MCF 10A (cell line): ENCODE data around the gene TM9SF2. TPM values are rescaled to one million over a fixed set of nuclear protein-coding genes. Genes with fewer than 3 reads are reported as not detected.

Source experiments
- BruUV-seq: library from RNA; stranded (reverse); fragments of 400-500 nt; replicated peaks from 2 replicates; lab custom pipeline; 2021; lab: Mats Ljungman, UMichigan
- CTCF ChIA-PET: fragments of 300-600 bp; sonication (Branson Sonifier 250); formaldehyde crosslinking; extraction: SDS; loops from one replicate; lab custom pipeline; 2021; ENCODE audit warnings: antibody characterized with exemption, inconsistent platforms; lab: Yijun Ruan, JAX
- POLR2A ChIA-PET: fragments of 300-600, 350-650 bp; sonication (Branson Sonifier 250); formaldehyde crosslinking; extraction: SDS; loops from one replicate; lab custom pipeline; 2020; ENCODE audit warnings: antibody characterized with exemption, inconsistent platforms; lab: Yijun Ruan, JAX
- DNase-seq: peaks from one replicate; pipeline ENCODE4 v3.0.0-alpha.2; 2018; ENCODE audit not compliant: unreplicated experiment
- H3K27ac Mint-ChIP-seq: one replicate; pipeline ENCODE4 v1.8.0; 2022; ENCODE audit warnings: mild to moderate bottlenecking, low read depth, mixed read lengths; ENCODE audit not compliant: unreplicated experiment
- H3K27me3 Mint-ChIP-seq: one replicate; pipeline ENCODE4 v1.8.0; 2022; ENCODE audit warnings: mixed read lengths; ENCODE audit not compliant: insufficient read depth, unreplicated experiment
- H3K36me3 Mint-ChIP-seq: one replicate; pipeline ENCODE4 v1.8.0; 2022; ENCODE audit warnings: mild to moderate bottlenecking, moderate library complexity, mixed read lengths; ENCODE audit not compliant: insufficient read depth, unreplicated experiment
- H3K4me1 Mint-ChIP-seq: one replicate; pipeline ENCODE4 v1.8.0; 2022; ENCODE audit warnings: mixed read lengths; ENCODE audit not compliant: insufficient read depth, unreplicated experiment
- H3K4me3 Mint-ChIP-seq: one replicate; pipeline ENCODE4 v1.8.0; 2022; ENCODE audit warnings: mild to moderate bottlenecking, moderate library complexity, mixed read lengths; ENCODE audit not compliant: unreplicated experiment
- H3K9me3 Mint-ChIP-seq: one replicate; pipeline ENCODE4 v1.8.0; 2022; ENCODE audit warnings: mixed read lengths; ENCODE audit not compliant: unreplicated experiment
- CTCF ChIP-seq: fragments of 200-600 bp; IDR thresholded peaks from one replicate; pipeline ENCODE4 v1.8.0; 2022; ENCODE audit warnings: antibody characterized with exemption, mild to moderate bottlenecking; ENCODE audit not compliant: unreplicated experiment
- intact Hi-C: fragments of 100-400 bp; cut with micrococcal nuclease; formaldehyde crosslinking; loops from 2 replicates; pipeline ENCODE4 v1.14.1; 2022
- total RNA-seq: library from RNA; stranded (reverse); gene quantifications from 2 replicates; pipeline ENCODE4 v1.2.3, GENCODE V29; 2022

Gene TM9SF2
- total RNA-seq, 1 experiment from 2014 or later: 71.1 TPM

GRCh38 chr13:99514801-99515200 lies 13.5 kb downstream of the TM9SF2 start:
- intact Hi-C loops: no loop called here
- Mint-ChIP-seq H3K4me1 (peaks cover 29% of the 10 kb centered on the region), H3K4me3 (no peak overlapping the region), H3K27me3 (no peaks in the 10 kb centered on the region), H3K36me3 (peaks cover 23% of the 10 kb centered on the region), H3K27ac (no peak overlapping the region), H3K9me3 (peaks cover 6% of the 10 kb centered on the region)
- TF ChIP-seq CTCF: no peak
- BruUV-seq: no TSS peak
- POLR2A ChIA-PET: interaction anchor here (0.6 to 5.5 kb wide), 2 partner anchors 14 kb away, joined by 3 to 42 read pairs; partner anchors contain the start of gene TM9SF2
- CTCF ChIA-PET: interaction anchor here (0.6 to 6.0 kb wide), 2 partner anchors 9 to 878 kb away, joined by 3 to 33 read pairs; no protein-coding TSS in a partner anchor
- no peak for DNase-seq

GRCh38 chr13:99516153-99516929 lies 15.1 kb downstream of the TM9SF2 start:
- H3K4me1 Mint-ChIP-seq: peaks cover 20% of the 10 kb centered on the region
- no peaks in the 10 kb centered on the region for H3K27me3 Mint-ChIP-seq
- BruUV-seq: no TSS peak
- no peak for DNase-seq
- ChIA-PET POLR2A (interaction anchor here (0.6 to 2.7 kb wide), 7 partner anchors 10 to 442 kb away, joined by 3 to 21 read pairs (median 4); partner anchors contain the start of gene TM9SF2), CTCF (interaction anchor here (0.6 to 6.0 kb wide), 8 partner anchors 10 to 1518 kb away, joined by 3 to 33 read pairs (median 3); no protein-coding TSS in a partner anchor)
- H3K9me3 Mint-ChIP-seq: no peaks in the 10 kb centered on the region
- TF ChIP-seq CTCF: no peak
- H3K27ac Mint-ChIP-seq: peak overlapping the region; percentile 40
- intact Hi-C loops: no loop called here
- no peak overlapping the region for H3K4me3 Mint-ChIP-seq
- peaks cover 27% of the 10 kb centered on the region for H3K36me3 Mint-ChIP-seq

GRCh38 chr13:99517577-99517976 lies 16.3 kb downstream of the TM9SF2 start:
- Mint-ChIP-seq H3K27ac (peak overlapping the region; percentile 67), H3K36me3 (peaks cover 38% of the 10 kb centered on the region), H3K4me3 (no peak overlapping the region), H3K27me3 (no peaks in the 10 kb centered on the region), H3K4me1 (peaks cover 8% of the 10 kb centered on the region), H3K9me3 (no peaks in the 10 kb centered on the region)
- BruUV-seq: no TSS peak
- intact Hi-C loops: no loop called here
- DNase-seq: no peak
- CTCF ChIA-PET: interaction anchor here (0.6 to 6.0 kb wide), 6 partner anchors 11 to 446 kb away, joined by 3 to 33 read pairs (median 6); no protein-coding TSS in a partner anchor
- TF ChIP-seq CTCF: no peak
- POLR2A ChIA-PET: interaction anchor here (0.8 to 2.7 kb wide), 7 partner anchors 10 to 89 kb away, joined by 3 to 21 read pairs (median 9); partner anchors contain the start of genes CLYBL and TM9SF2

GRCh38 chr13:99517984-99518383 lies 16.7 kb downstream of the TM9SF2 start:
- ChIA-PET CTCF (interaction anchor here (0.7 to 6.0 kb wide), 7 partner anchors 11 to 576 kb away, joined by 3 to 33 read pairs (median 5); no protein-coding TSS in a partner anchor), POLR2A (interaction anchor here (0.8 to 2.7 kb wide), 7 partner anchors 10 to 88 kb away, joined by 3 to 21 read pairs (median 9); partner anchors contain the start of genes CLYBL and TM9SF2)
- no peaks in the 10 kb centered on the region for H3K9me3 Mint-ChIP-seq
- no peaks in the 10 kb centered on the region for H3K27me3 Mint-ChIP-seq
- peaks cover 42% of the 10 kb centered on the region for H3K36me3 Mint-ChIP-seq
- peaks cover 4% of the 10 kb centered on the region for H3K4me1 Mint-ChIP-seq
- no peak for TF ChIP-seq CTCF
- H3K27ac Mint-ChIP-seq: peak overlapping the region; percentile 67
- no peak overlapping the region for H3K4me3 Mint-ChIP-seq
- DNase-seq: no peak
- BruUV-seq: no TSS peak
- intact Hi-C loops: no loop called here
